ENCODE data around the gene CBX6. TPM values are rescaled to one million over a fixed set of nuclear protein-coding genes. Genes with fewer than 3 reads are reported as not detected.
"Not testable (repeated sequence)": the region's sequence is repeated elsewhere in the genome, so short reads cannot be mapped to it uniquely, and the experiment has no call there.

Gene CBX6
- polyA plus RNA-seq (ENCODE audit: insufficient read depth in 1 of 5, insufficient read length in 5 of 5, low replicate concordance in 1 of 5): 10 to 100 TPM; 20.9 to 42.7 (median 35.2) TPM
- long read RNA-seq, donor 1, full-length matches to known transcripts: 8 of 28 reads
- long read RNA-seq, donor 1, partial matches to known transcripts: 20 of 28 reads
- long read RNA-seq, donor 1, other reads (novel, unspliced or antisense): 0 of 28 reads
- long read RNA-seq, donor 2, full-length matches to known transcripts: 7 of 7 reads
- long read RNA-seq, donor 2, partial matches to known transcripts: 0 of 7 reads
- long read RNA-seq, donor 2, other reads (novel, unspliced or antisense): 0 of 7 reads
- long read RNA-seq, donor 3, full-length matches to known transcripts: 4 of 4 reads
- long read RNA-seq, donor 3, partial matches to known transcripts: 0 of 4 reads
- long read RNA-seq, donor 3, other reads (novel, unspliced or antisense): 0 of 4 reads
- long read RNA-seq, donor 4, full-length matches to known transcripts: 2 of 2 reads
- long read RNA-seq, donor 4, partial matches to known transcripts: 0 of 2 reads
- long read RNA-seq, donor 4, other reads (novel, unspliced or antisense): 0 of 2 reads
- long read RNA-seq, donor 5, full-length matches to known transcripts: 15 of 15 reads
- long read RNA-seq, donor 5, partial matches to known transcripts: 0 of 15 reads
- long read RNA-seq, donor 5, other reads (novel, unspliced or antisense): 0 of 15 reads
- long read RNA-seq, donor 6, full-length matches to known transcripts: 13 of 13 reads
- long read RNA-seq, donor 6, partial matches to known transcripts: 0 of 13 reads
- long read RNA-seq, donor 6, other reads (novel, unspliced or antisense): 0 of 13 reads
- long read RNA-seq, donor 7, full-length matches to known transcripts: 18 of 18 reads
- long read RNA-seq, donor 7, partial matches to known transcripts: 0 of 18 reads
- long read RNA-seq, donor 7, other reads (novel, unspliced or antisense): 0 of 18 reads
- long read RNA-seq, donor 8, full-length matches to known transcripts: 3 of 3 reads
- long read RNA-seq, donor 8, partial matches to known transcripts: 0 of 3 reads
- long read RNA-seq, donor 8, other reads (novel, unspliced or antisense): 0 of 3 reads

DNA sequence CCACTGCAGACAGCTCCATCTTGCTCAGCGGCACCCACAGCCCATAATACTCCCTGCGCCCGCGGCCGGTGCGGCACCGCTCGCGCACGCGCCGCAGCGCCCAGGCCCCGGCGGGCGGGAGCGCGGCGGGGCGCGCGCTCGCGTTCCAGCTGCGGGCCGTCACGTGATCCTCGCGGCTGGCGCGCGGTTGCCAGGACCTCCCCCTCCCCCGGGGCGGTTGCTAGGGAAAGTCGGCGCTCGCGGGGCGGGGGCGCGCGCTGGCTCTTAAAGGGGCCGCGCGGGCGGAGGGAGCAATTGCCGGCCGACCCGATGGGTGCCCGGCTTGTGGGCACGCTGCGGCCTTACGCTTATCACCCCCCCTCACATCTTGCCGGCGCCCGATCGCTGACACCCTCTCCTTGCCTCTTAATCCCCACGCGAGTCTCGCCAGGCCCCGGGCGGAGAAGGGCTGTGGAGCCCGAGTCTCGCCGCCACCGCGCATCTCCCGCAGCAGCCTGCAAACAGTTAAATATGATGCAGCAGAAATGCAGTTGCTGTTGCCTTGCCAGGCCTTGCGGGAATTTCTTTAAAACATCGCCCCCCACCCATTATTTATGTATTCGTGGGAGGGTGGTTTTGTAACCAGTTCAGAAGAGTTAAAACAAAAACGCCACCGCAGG, at the start of gene CBX6:
Gene CBX6, minus strand, starts transcription at position 45 of the 659 bp plus-strand sequence. Its CDS starts 26 bp downstream, at position 19.
- DNase-seq: peak; percentile 95 to 98

GRCh38 chr22:38921806-38922205, 49.8 kb upstream of the CBX6 start:
- DNase-seq: no peak

GRCh38 chr22:38921120-38921519, 49.1 kb upstream of the CBX6 start:
- DNase-seq: no peak

GRCh38 chr22:38919631-38920190, 47.7 kb upstream of the CBX6 start:
- DNase-seq: peak; percentile 60 to 69

GRCh38 chr22:38911434-38911833, 39.4 kb upstream of the CBX6 start:
- no peak for DNase-seq

DNA sequence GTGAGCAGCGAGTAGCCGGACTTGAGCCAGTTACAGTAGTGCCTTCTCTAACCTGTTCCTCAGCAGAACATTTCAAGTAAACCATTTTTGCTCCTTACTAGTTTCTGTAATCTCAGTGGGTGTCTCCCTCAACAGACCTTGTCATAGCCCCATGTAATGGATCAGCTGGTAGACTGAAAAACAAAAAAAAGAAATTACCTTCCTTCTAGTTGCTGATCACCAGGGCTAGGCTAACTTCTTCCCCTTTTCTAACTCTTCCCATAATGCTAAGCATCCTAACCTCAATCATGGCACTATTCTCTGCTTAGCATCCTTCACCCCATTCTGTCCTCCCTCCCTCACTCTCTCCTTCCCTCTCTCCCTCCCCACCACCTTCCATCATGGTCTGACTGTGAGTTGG, 35.8 kb upstream of the CBX6 start:
- DNase-seq: no peak

DNA sequence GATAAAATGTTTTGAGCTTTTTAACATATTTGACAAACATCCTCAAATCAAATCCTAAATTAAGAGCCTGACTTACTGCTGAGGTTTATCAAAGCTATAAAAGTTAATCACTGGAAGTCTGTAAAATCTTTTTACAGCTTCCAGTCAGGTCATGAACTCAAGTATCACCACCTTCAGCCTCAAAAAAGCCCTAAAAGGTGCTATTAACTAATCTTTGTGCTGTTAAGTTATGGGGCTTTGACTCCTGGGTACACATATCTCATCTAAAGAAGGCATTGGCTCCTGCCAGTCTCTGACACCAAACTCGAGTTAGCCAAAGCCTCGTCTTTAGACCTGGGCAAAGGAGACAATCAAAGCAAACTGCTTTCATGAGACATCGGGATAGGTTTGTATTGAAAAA, 34.0 kb upstream of the CBX6 start:
- no peak for DNase-seq

DNA sequence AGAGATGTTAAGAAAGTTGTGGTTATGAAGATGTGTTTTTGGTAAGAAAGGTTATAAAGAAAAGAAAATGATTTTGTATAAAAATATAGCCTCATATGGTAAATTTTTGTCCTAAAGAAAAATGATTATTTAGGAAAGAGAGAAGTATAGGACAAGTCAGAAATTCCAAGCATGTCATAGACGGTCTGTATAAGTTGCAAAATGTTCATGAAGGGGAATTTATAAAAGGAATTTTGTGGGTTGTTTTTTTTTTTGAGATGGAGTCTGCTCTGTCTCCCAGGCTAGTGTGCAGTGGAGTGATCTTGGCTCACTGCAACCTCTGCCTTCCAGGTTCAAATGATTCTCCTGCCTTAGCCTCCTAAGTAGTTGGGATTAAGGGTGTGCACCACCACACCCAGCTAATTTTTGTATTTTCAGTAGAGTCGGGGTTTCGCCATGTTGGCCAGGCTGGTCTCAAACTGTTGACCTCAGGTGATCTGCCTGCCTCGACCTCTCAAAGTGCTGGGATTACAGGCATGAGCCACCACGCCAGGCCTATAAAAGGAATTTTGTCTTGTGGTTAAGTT, 32.1 kb upstream of the CBX6 start:
- not testable (repeated sequence) for DNase-seq

DNA sequence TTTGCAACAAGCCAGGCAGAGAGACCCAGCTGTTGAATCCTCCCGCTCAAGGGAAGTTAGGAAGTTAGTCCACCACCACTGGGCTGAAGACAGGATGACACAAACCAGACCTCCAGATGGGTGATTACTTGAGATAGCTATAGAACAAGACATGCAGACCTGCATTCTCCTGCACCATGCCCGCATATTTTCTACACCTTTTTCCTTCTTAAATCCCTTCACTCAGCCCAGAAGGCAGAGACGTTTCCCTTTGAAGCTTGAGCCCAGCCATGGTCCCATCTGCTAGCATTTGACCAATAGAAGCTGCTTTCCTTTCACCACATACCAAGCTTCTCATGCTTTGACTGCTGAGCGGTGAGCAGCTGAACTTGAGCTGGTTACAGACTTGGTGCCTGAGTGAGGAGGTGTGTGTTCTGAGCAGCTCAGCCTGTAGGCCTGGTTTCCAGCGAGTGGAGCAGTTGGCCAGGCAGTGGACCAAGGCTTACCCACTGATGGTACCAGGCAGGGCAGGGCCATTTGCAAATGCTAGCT, 29.2 kb upstream of the CBX6 start:
- DNase-seq: no peak

DNA sequence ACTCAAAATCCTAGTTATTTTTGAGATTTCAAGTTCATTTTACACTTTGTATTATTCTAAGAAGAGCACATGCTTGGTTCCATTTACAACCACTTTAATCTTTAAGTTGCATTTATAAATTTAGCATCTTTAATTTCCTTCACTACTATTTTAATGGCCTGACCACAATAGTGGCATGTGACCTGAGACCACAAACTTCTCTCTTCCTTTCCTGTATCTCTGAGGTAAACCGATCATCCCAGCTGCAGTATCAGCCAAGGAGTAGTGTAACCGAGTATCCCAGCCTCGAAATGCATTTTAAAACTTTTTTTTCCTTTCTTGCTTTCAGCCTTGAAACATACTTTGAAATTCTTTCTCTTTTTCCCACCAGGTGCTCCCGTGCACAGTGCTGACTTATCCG, 28.7 kb upstream of the CBX6 start:
- DNase-seq: no peak

GRCh38 chr22:38891256-38891655, 19.2 kb upstream of the CBX6 start:
- no peak for DNase-seq

- DNase-seq: no peak
Observed at GRCh38 chr22:38890377-38890776, 18.4 kb upstream of the CBX6 start.

DNA sequence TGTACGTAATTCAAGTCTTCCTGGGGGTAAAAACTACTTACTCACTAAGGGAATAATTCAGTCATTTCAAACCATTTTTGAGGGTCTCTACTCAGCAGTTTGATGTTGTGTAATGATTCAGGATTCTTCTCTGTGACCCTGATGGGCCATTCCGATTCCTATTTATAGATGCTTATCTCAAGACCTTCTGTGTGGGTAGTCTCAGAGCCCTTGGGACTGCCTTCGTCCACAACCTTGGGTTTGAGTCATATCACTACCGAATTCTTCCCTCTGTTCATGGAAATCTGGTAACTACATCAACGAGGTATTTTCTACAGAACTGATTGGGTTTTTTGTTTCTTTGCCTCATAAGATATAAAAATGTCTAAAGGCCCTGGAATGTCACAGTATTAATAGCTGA, 14.3 kb upstream of the CBX6 start:
- DNase-seq: no peak

DNA sequence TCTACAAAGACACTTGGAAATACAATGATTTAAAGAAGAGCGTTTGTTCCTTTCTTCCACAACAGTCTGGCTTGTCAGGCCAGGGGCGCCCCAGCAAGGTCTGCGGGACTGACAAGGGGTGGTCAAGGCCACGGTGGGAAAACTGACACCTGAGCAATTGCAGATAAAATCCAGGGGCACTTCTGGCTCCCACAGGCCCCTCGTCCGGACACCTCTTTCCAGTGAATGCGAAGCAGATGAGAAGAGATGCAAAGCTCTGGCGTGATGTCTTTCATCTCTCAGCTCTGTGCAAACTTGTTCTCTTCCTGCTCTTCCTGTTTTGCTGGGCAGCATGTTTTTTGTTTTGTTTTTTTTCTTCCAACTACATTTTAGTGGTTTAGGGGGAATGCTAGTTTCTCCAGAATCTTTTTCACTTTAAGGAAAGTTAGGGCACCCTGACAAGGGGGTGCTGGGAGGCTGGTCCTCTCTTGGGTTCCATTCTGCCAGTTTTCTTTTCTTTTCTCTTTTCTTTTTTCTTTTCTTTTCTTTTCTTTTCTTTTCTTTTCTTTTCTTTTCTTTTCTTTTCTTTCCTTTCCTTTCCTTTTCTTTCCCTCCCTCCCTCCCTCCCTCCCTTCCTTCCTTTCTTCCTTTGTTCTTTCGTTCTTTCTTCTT, 11.1 kb upstream of the CBX6 start:
- DNase-seq: no peak

GRCh38 chr22:38881997-38882879, 10.2 kb upstream of the CBX6 start:
- no peak for DNase-seq

- DNase-seq: peak; percentile 83 to 90
Observed at GRCh38 chr22:38881464-38881871, 9.5 kb upstream of the CBX6 start.

- no peak for DNase-seq
Observed at GRCh38 chr22:38879961-38880360, 7.9 kb upstream of the CBX6 start.

DNA sequence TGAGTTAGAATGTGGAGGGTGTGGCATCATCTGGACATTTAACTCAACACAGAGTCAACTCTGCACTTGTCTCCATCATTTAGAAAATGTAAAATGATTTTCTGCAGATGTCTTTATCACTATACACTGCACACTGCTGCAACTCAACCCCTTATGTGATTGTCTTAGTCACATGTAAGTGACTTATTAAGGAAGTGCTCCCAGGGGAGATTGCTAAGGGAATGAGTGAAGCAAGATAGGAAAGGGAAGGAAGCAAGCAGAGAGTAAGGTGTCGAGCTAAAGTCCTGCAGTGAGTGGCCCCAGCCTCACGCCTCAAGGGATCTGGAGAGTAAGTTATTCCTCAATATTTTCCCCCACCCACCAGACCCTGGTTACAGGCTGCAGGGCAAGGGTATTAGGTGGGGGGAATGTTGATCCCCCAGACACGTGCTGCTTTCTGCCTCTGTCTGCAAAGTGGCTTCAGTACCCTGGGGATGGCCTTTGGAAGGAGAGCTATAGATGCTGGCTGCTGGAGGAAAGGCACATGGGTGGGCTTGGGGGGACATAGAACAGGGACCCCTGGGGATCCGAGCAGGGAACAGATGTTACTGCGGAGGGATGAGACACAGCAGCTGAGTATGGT, 7.2 kb upstream of the CBX6 start:
- DNase-seq: no peak

- DNase-seq: no peak
Observed at GRCh38 chr22:38878001-38878400, 6.0 kb upstream of the CBX6 start.

Data from right lung (tissue), 10 donors.